SK-N-SH (cell line): ENCODE data around the gene CD2. TPM values are rescaled to one million over a fixed set of nuclear protein-coding genes. Genes with fewer than 3 reads are reported as not detected.

ENCODE experiments used
- CTCF ChIA-PET: fragments of 300-600, 350-600 bp; formaldehyde crosslinking; extraction: SDS; loops from one replicate; lab custom pipeline; 2021; lab: Yijun Ruan, JAX
- POLR2A ChIA-PET: fragments of 350-600 bp; sonication (Branson Sonifier 250); formaldehyde crosslinking; extraction: SDS; loops from one replicate; lab custom pipeline; 2020; ENCODE audit warnings: antibody characterized with exemption, inconsistent platforms; lab: Yijun Ruan, JAX
- DNase-seq: peaks from one replicate; pipeline ENCODE4 v3.0.0; 2012
- H2AFZ ChIP-seq: fragments of 200-600 bp; sonication (generic); 2 replicates; pipeline ENCODE4 v1.8.1; 2016; ENCODE audit warnings: antibody characterized with exemption, mild to moderate bottlenecking, low read depth
- H3F3A ChIP-seq: fragments of 200-600 bp; sonication (generic); replicated peaks from 2 replicates; pipeline ENCODE3; 2016; ENCODE audit warnings: antibody characterized with exemption, mild to moderate bottlenecking; ENCODE audit not compliant: insufficient read depth
- H3K27ac ChIP-seq, 2 experiments: fragments of 200-500 bp in 1 of 2; fragments of 200-600 bp in 1 of 2; sonication (Bioruptor generic) in 1 of 2; sonication (generic), shearing (Covaris generic) in 1 of 2; 2 replicates each; pipeline versions ENCODE4 v1.5.1 to v1.6.1; 2014 to 2016; ENCODE audit warnings: low read depth in 2 of 2, inconsistent platforms in 1 of 2, low read length in 1 of 2, mild to moderate bottlenecking in 1 of 2, mixed read lengths in 1 of 2
- H3K27me3 ChIP-seq: fragments of 200-600 bp; sonication (generic), shearing (Covaris generic); 2 replicates; pipeline ENCODE4 v1.6.1; 2016; ENCODE audit warnings: mixed run types; ENCODE audit not compliant: insufficient read depth
- H3K36me3 ChIP-seq, 2 experiments: fragments of 200-500 bp in 1 of 2; fragments of 200-600 bp in 1 of 2; sonication (Bioruptor generic) in 1 of 2; sonication (generic) in 1 of 2; replicated peaks in 1 of 2; 2 replicates each; pipeline versions ENCODE3 to v1.5.1; 2014 to 2016; ENCODE audit warnings: low read length in 1 of 2, mild to moderate bottlenecking in 1 of 2; ENCODE audit not compliant: insufficient read depth in 2 of 2, control insufficient read depth in 1 of 2
- H3K4me1 ChIP-seq, 2 experiments: fragments of 200-500 bp in 1 of 2; fragments of 200-600 bp in 1 of 2; sonication (Bioruptor generic) in 1 of 2; sonication (generic), shearing (Covaris generic) in 1 of 2; 2 replicates each; pipeline versions ENCODE4 v1.5.1 to v1.6.1; 2014 to 2016; ENCODE audit warnings: low read depth in 1 of 2, low read length in 1 of 2, mixed run types in 1 of 2; ENCODE audit not compliant: insufficient read depth in 2 of 2, control insufficient read depth in 1 of 2
- H3K4me2 ChIP-seq: fragments of 200-600 bp; sonication (generic), shearing (Covaris generic); 2 replicates; pipeline ENCODE4 v1.6.1; 2017; ENCODE audit warnings: mixed run types
- H3K4me3 ChIP-seq, 2 experiments: fragments of 200-500 bp in 1 of 2; fragments of 200-600 bp in 1 of 2; sonication (Bioruptor generic) in 1 of 2; sonication (generic), shearing (Covaris generic) in 1 of 2; 2 replicates each; pipeline versions ENCODE4 v1.5.1 to v1.8.1; 2014 to 2016; ENCODE audit warnings: low read depth in 2 of 2, inconsistent platforms in 1 of 2, low read length in 1 of 2, mild to moderate bottlenecking in 1 of 2, mixed read lengths in 1 of 2, moderate library complexity in 1 of 2
- H3K79me2 ChIP-seq: fragments of 200-600 bp; sonication (generic); 2 replicates; pipeline ENCODE4 v1.8.1; 2017; ENCODE audit warnings: mild to moderate bottlenecking; ENCODE audit not compliant: insufficient read depth
- H3K9ac ChIP-seq: fragments of 200-600 bp; sonication (generic); 2 replicates; pipeline ENCODE4 v1.6.1; 2017; ENCODE audit warnings: mixed run types
- H3K9me2 ChIP-seq: fragments of 200-600 bp; sonication (generic); 2 replicates; pipeline ENCODE4 v1.6.1; 2017; ENCODE audit warnings: mixed run types
- H3K9me3 ChIP-seq: fragments of 200-600 bp; sonication (generic); 2 replicates; pipeline ENCODE4 v1.6.1; 2017; ENCODE audit warnings: mixed run types, mild to moderate bottlenecking, moderate library complexity
- H4K20me1 ChIP-seq: fragments of 200-600 bp; sonication (generic); 2 replicates; pipeline ENCODE4 v1.6.1; 2017; ENCODE audit warnings: mild to moderate bottlenecking, mixed run types; ENCODE audit not compliant: insufficient read depth
- EP300 ChIP-seq, 2 experiments: IDR thresholded peaks; 2 replicates each; pipeline versions ENCODE4 v1.4.0 to v1.6.1; 2012; ENCODE audit warnings: borderline replicate concordance in 1 of 2, low read depth in 1 of 2, low read length in 1 of 2
- EZH2phosphoT487 ChIP-seq: fragments of 200-600 bp; sonication (generic); IDR thresholded peaks from 2 replicates; pipeline ENCODE4 v1.6.1; 2017; ENCODE audit warnings: low read depth, mixed run types, mild to moderate bottlenecking, antibody characterized with exemption, moderate library complexity, borderline replicate concordance
- FOSL2 ChIP-seq: IDR thresholded peaks from 2 replicates; pipeline ENCODE4 v1.4.0; 2012; ENCODE audit warnings: low read depth, mild to moderate bottlenecking, moderate library complexity, borderline replicate concordance
- GATA2 ChIP-seq: sonication (generic); formaldehyde crosslinking; IDR thresholded peaks from 2 replicates; pipeline ENCODE4 v1.5.0; 2020; ENCODE audit warnings: mild to moderate bottlenecking, missing genetic modification reagents
- JUND ChIP-seq: IDR thresholded peaks from 2 replicates; pipeline ENCODE4 v1.4.0; 2012
- RAD21 ChIP-seq: IDR thresholded peaks from 2 replicates; pipeline ENCODE4 v1.6.1; 2012; ENCODE audit warnings: mild to moderate bottlenecking, low read length
- RXRA ChIP-seq: IDR thresholded peaks from 2 replicates; pipeline ENCODE4 v1.4.0; 2012; ENCODE audit warnings: low read depth, mild to moderate bottlenecking, borderline replicate concordance
- TEAD4 ChIP-seq: IDR thresholded peaks from 2 replicates; pipeline ENCODE4 v1.4.0; 2012; ENCODE audit warnings: mild to moderate bottlenecking, borderline replicate concordance; ENCODE audit not compliant: insufficient read depth
- ZBTB33 ChIP-seq: IDR thresholded peaks from 2 replicates; pipeline ENCODE4 v1.4.0; 2012; ENCODE audit warnings: low read depth, borderline replicate concordance
- WGBS: methylation state at CpG from one replicate; pipeline ENCODE4 v1.1.6; 2017; ENCODE audit warnings: low lambda C conversion rate; 5-methylcytosine and 5-hydroxymethylcytosine counted together
- polyA plus RNA-seq, 3 experiments: library from polyadenylated mRNA; depleted of rRNA; stranded (reverse); fragments of >200 nt; gene quantifications; 2 replicates each; pipeline ENCODE4 v1.2.3, GENCODE V29; 2012
- TF ChIP-seq, protein P1 (sequence below): fragments of 150-350 bp; IDR thresholded peaks from 2 replicates; pipeline ENCODE4 v1.6.1; 2016; ENCODE audit warnings: mild to moderate bottlenecking, low read depth, low read length
- TF ChIP-seq, protein P2 (sequence below): fragments of 200-600 bp; sonication (generic); IDR thresholded peaks from 2 replicates; pipeline ENCODE4 v1.6.1; 2017; ENCODE audit warnings: antibody characterized with exemption, mild to moderate bottlenecking, moderate library complexity
- TF ChIP-seq, protein P3 (sequence below): IDR thresholded peaks from 2 replicates; pipeline ENCODE4 v1.6.1; 2012; ENCODE audit warnings: mild to moderate bottlenecking, low read depth, low read length, moderate library complexity

The CD2 gene
- polyA plus RNA-seq, 1 of the 3 experiments (the other 2 are of a cell fraction) = not detected

- CTCF ChIA-PET = interaction anchor here (0.6 to 8.2 kb wide), 5 partner anchors 11 to 585 kb away, joined by 3 to 55 read pairs (median 3); no protein-coding TSS in a partner anchor
Observed at GRCh38 chr1:116709666-116710167, 44.5 kb upstream of the CD2 start.

More at GRCh38 chr1:116709666-116710167, 44.5 kb upstream of the CD2 start:
- H3K9me3 ChIP-seq = no peaks in the 10 kb centered on the region
- no peak overlapping the region for H3K27ac ChIP-seq
- H3K4me3 ChIP-seq = no peak overlapping the region
- H3K9me2 ChIP-seq = no peaks in the 10 kb centered on the region
- no peaks in the 10 kb centered on the region for H3K79me2 ChIP-seq
- TF ChIP-seq RXRA = no peak
- TF ChIP-seq, protein P1, sequence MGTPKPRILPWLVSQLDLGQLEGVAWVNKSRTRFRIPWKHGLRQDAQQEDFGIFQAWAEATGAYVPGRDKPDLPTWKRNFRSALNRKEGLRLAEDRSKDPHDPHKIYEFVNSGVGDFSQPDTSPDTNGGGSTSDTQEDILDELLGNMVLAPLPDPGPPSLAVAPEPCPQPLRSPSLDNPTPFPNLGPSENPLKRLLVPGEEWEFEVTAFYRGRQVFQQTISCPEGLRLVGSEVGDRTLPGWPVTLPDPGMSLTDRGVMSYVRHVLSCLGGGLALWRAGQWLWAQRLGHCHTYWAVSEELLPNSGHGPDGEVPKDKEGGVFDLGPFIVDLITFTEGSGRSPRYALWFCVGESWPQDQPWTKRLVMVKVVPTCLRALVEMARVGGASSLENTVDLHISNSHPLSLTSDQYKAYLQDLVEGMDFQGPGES = no peak
- TF ChIP-seq, protein P2, sequence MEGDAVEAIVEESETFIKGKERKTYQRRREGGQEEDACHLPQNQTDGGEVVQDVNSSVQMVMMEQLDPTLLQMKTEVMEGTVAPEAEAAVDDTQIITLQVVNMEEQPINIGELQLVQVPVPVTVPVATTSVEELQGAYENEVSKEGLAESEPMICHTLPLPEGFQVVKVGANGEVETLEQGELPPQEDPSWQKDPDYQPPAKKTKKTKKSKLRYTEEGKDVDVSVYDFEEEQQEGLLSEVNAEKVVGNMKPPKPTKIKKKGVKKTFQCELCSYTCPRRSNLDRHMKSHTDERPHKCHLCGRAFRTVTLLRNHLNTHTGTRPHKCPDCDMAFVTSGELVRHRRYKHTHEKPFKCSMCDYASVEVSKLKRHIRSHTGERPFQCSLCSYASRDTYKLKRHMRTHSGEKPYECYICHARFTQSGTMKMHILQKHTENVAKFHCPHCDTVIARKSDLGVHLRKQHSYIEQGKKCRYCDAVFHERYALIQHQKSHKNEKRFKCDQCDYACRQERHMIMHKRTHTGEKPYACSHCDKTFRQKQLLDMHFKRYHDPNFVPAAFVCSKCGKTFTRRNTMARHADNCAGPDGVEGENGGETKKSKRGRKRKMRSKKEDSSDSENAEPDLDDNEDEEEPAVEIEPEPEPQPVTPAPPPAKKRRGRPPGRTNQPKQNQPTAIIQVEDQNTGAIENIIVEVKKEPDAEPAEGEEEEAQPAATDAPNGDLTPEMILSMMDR = no peak
- TF ChIP-seq EP300 (IDR thresholded peaks at IDR 0.05; ENCODE audit: borderline replicate concordance in 1 of 2, low read depth in 1 of 2, low read length in 1 of 2) = no peak
- TF ChIP-seq, protein P3, sequence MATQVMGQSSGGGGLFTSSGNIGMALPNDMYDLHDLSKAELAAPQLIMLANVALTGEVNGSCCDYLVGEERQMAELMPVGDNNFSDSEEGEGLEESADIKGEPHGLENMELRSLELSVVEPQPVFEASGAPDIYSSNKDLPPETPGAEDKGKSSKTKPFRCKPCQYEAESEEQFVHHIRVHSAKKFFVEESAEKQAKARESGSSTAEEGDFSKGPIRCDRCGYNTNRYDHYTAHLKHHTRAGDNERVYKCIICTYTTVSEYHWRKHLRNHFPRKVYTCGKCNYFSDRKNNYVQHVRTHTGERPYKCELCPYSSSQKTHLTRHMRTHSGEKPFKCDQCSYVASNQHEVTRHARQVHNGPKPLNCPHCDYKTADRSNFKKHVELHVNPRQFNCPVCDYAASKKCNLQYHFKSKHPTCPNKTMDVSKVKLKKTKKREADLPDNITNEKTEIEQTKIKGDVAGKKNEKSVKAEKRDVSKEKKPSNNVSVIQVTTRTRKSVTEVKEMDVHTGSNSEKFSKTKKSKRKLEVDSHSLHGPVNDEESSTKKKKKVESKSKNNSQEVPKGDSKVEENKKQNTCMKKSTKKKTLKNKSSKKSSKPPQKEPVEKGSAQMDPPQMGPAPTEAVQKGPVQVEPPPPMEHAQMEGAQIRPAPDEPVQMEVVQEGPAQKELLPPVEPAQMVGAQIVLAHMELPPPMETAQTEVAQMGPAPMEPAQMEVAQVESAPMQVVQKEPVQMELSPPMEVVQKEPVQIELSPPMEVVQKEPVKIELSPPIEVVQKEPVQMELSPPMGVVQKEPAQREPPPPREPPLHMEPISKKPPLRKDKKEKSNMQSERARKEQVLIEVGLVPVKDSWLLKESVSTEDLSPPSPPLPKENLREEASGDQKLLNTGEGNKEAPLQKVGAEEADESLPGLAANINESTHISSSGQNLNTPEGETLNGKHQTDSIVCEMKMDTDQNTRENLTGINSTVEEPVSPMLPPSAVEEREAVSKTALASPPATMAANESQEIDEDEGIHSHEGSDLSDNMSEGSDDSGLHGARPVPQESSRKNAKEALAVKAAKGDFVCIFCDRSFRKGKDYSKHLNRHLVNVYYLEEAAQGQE = no peak
- no peak for TF ChIP-seq GATA2
- TF ChIP-seq TEAD4 = no peak
- TF ChIP-seq JUND = no peak
- no peak for TF ChIP-seq RAD21
- TF ChIP-seq EZH2phosphoT487 = no peak
- no peak for TF ChIP-seq FOSL2
- no peak for TF ChIP-seq ZBTB33
- no peak overlapping the region for H3K9ac ChIP-seq
- H4K20me1 ChIP-seq = no peaks in the 10 kb centered on the region
- no peak overlapping the region for H2AFZ ChIP-seq
- POLR2A ChIA-PET = interaction anchor here (0.6 kb wide), 1 partner anchor 882 kb away, joined by 3 read pairs; no protein-coding TSS in a partner anchor
- no peaks in the 10 kb centered on the region; the same call in 1 of the 2 replicates for H3K27me3 ChIP-seq
- no peak overlapping the region for H3K4me2 ChIP-seq
- peaks cover 0 to 42% of the 10 kb centered on the region in 2 experiments; a peak in 3 of 4 replicates for H3K4me1 ChIP-seq
- WGBS = 67% methylated on average over 7 of the region's 7 CpGs
- H3F3A ChIP-seq = no peaks in the 10 kb centered on the region
- no peaks in the 10 kb centered on the region for H3K36me3 ChIP-seq
- DNase-seq = no peak
